ENCODE data around the gene ZNF688.
"Not testable (repeated sequence)": the region's sequence is repeated elsewhere in the genome, so short reads cannot be mapped to it uniquely, and the experiment has no call there.

The ZNF688 gene

GRCh38 chr16:30533748-30534367 lies 37.7 kb downstream of the ZNF688 start:
- no peak for DNase-seq (ENCODE audit: low read depth, low spot score)

- DNase-seq (ENCODE audit: low read depth, low spot score), result no peak
Measured at GRCh38 chr16:30533146-30533522, 38.4 kb downstream of the ZNF688 start.

- no peak for DNase-seq (ENCODE audit: low read depth, low spot score)
Measured at GRCh38 chr16:30532285-30533145, 39.0 kb downstream of the ZNF688 start.

GRCh38 chr16:30530163-30531037 lies 41.1 kb downstream of the ZNF688 start:
- DNase-seq (ENCODE audit: low read depth, low spot score), result no peak

GRCh38 chr16:30528799-30529457 lies 42.6 kb downstream of the ZNF688 start:
- no peak for DNase-seq (ENCODE audit: low read depth, low spot score)

GRCh38 chr16:30527635-30528178 lies 43.8 kb downstream of the ZNF688 start:
- no peak for DNase-seq (ENCODE audit: low read depth, low spot score)

GRCh38 chr16:30526823-30527634 lies 44.5 kb downstream of the ZNF688 start:
- peak; percentile 92 for DNase-seq (ENCODE audit: low read depth, low spot score)

GRCh38 chr16:30526137-30526822 lies 45.2 kb downstream of the ZNF688 start, which contains the start of gene ZNF768:
Gene ZNF768 (minus strand): TSS chr16:30526566. CDS start chr16:30526413, 153 bp downstream.
- no peak for DNase-seq (ENCODE audit: low read depth, low spot score)

GRCh38 chr16:30525844-30526136 lies 45.7 kb downstream of the ZNF688 start:
- DNase-seq (ENCODE audit: low read depth, low spot score), result no peak

- DNase-seq (ENCODE audit: low read depth, low spot score), result no peak
Measured at GRCh38 chr16:30524575-30525568, 46.6 kb downstream of the ZNF688 start.

- no peak for DNase-seq (ENCODE audit: low read depth, low spot score)
Measured at GRCh38 chr16:30523768-30524574, 47.5 kb downstream of the ZNF688 start.

GRCh38 chr16:30522702-30523463 lies 48.6 kb downstream of the ZNF688 start:
- not testable (repeated sequence) for DNase-seq (ENCODE audit: low read depth, low spot score)

- no peak for DNase-seq (ENCODE audit: low read depth, low spot score)
Measured at GRCh38 chr16:30521873-30522641, 49.5 kb downstream of the ZNF688 start.

GRCh38 chr16:30521476-30521872 lies 50.0 kb downstream of the ZNF688 start:
- no peak for DNase-seq (ENCODE audit: low read depth, low spot score)
